AG04450 (cell line): ENCODE data around the gene MSI2. TPM values are rescaled to one million over a fixed set of nuclear protein-coding genes. Genes with fewer than 3 reads are reported as not detected.

Source experiments
- CTCF ChIA-PET: fragments of 300-600, 350-600 bp; formaldehyde crosslinking; extraction: SDS; loops from one replicate; lab custom pipeline; 2022; ENCODE audit warnings: antibody characterized with exemption, inconsistent platforms; lab: Charles Lee
- POLR2A ChIA-PET: fragments of 350-600 bp; formaldehyde crosslinking; extraction: SDS; loops from one replicate; lab custom pipeline; 2021; ENCODE audit warnings: antibody characterized with exemption, inconsistent platforms; lab: Yijun Ruan, JAX
- DNase-seq: peaks from one replicate; pipeline ENCODE4 v3.0.0-alpha.2; 2011; ENCODE audit warnings: low read depth, low spot score
- H3K27ac ChIP-seq: one replicate; pipeline ENCODE4 v1.5.1; 2012; ENCODE audit warnings: low read depth, low read length, control low read depth
- H3K27me3 ChIP-seq: one replicate; pipeline ENCODE4 v1.6.0; 2012; ENCODE audit warnings: low read length; ENCODE audit not compliant: control insufficient read depth, insufficient read depth
- H3K4me3 ChIP-seq: 2 replicates; pipeline ENCODE4 v1.5.1; 2011; ENCODE audit warnings: mild to moderate bottlenecking, low read depth, low read length, control low read depth
- H3K9me3 ChIP-seq: 2 replicates; pipeline ENCODE4 v1.5.1; 2012; ENCODE audit warnings: low read length; ENCODE audit not compliant: control insufficient read depth, insufficient read depth
- CTCF ChIP-seq: IDR thresholded peaks from 2 replicates; pipeline ENCODE4 v1.5.1; 2011; ENCODE audit warnings: low read depth, low read length, control low read depth, inconsistent platforms
- polyA plus RNA-seq: library from polyadenylated mRNA; depleted of rRNA; stranded (reverse); fragments of >200 nt; gene quantifications from 2 replicates; pipeline ENCODE4 v1.2.3, GENCODE V29; 2011

MSI2 gene
- polyA plus RNA-seq, 1 experiment = 26.2 TPM

DNA sequence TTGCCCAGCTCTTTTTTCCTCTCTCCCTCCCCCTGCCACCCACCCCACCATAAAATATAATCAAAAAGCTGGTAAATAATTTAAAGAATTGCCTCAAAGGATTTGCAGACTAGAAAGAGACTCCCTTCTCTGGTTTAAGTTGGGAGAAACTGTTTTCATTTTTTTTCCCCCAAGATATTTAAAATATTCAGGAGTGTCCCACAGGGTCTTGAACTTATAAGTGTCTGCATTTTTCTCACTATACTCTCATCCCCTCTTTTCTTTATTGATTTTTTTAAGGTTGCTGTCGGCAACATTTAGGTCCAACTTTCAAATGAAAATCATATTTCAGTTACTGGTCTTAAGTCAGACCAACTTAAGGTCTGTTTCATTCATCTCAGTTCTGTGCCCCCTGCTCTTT, 210.2 kb downstream of the MSI2 start:
- no peak for DNase-seq
- ChIA-PET POLR2A (interaction anchor here (0.6 kb wide), 1 partner anchor 97 kb away, joined by 3 read pairs; no protein-coding TSS in a partner anchor), CTCF (interaction anchor here (1.1 to 2.6 kb wide), 2 partner anchors 132 to 223 kb away, joined by 4 to 8 read pairs; no protein-coding TSS in a partner anchor)
- no peaks in the 10 kb centered on the region for H3K27me3 ChIP-seq
- H3K27ac ChIP-seq = no peak overlapping the region
- H3K4me3 ChIP-seq = no peak overlapping the region
- no peaks in the 10 kb centered on the region for H3K9me3 ChIP-seq
- TF ChIP-seq CTCF = no peak

GRCh38 chr17:57467226-57467625, 210.9 kb downstream of the MSI2 start:
- no peak for DNase-seq
- no peak overlapping the region for H3K4me3 ChIP-seq
- H3K27me3 ChIP-seq = no peaks in the 10 kb centered on the region
- POLR2A ChIA-PET = no interaction called here
- no peak for TF ChIP-seq CTCF
- CTCF ChIA-PET = interaction anchor here (2.6 kb wide), 1 partner anchor 224 kb away, joined by 8 read pairs; no protein-coding TSS in a partner anchor
- H3K27ac ChIP-seq = no peak overlapping the region
- no peaks in the 10 kb centered on the region for H3K9me3 ChIP-seq

- Histone ChIP-seq H3K27me3 (no peaks in the 10 kb centered on the region), H3K27ac (no peak overlapping the region), H3K4me3 (no peak overlapping the region), H3K9me3 (no peaks in the 10 kb centered on the region)
- DNase-seq = no peak
- POLR2A ChIA-PET = no interaction called here
- TF ChIP-seq CTCF = no peak
- CTCF ChIA-PET = no interaction called here
These were observed 211.5 kb downstream of the MSI2 start for GRCh38 chr17:57467801-57468200.

GRCh38 chr17:57468932-57469775, 212.8 kb downstream of the MSI2 start:
- TF ChIP-seq CTCF = no peak
- no peaks in the 10 kb centered on the region for H3K27me3 ChIP-seq
- ChIA-PET POLR2A (no interaction called here), CTCF (interaction anchor here (0.7 to 1.4 kb wide), 5 partner anchors 128 to 368 kb away, joined by 3 to 7 read pairs (median 3); no protein-coding TSS in a partner anchor)
- DNase-seq = no peak
- no peaks in the 10 kb centered on the region for H3K9me3 ChIP-seq
- no peak overlapping the region for H3K4me3 ChIP-seq
- no peak overlapping the region for H3K27ac ChIP-seq

DNA sequence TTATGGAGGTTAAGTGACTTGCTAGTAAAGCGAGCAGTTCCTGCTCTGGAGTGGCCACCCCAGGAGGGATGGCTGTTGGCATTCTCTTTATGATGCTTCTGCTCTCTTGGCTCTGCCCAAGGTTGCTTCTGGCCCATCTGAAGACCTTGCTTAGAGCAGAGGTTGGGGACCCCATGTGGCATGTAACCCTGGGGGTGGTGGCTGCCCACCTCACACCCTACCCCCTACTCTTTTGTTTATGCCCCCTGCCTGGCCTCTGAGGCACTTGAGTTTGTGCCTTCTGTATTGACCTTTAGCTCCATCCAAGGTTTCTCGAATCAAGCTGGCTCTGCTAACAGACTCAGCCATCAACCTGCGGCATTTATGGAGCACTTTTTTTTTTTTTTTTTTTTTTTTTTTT, 214.6 kb downstream of the MSI2 start:
- ChIA-PET CTCF (interaction anchor here (0.6 to 7.8 kb wide), 2 partner anchors 228 to 1757 kb away, joined by 4 to 37 read pairs; no protein-coding TSS in a partner anchor), POLR2A (no interaction called here)
- no peak for TF ChIP-seq CTCF
- Histone ChIP-seq H3K9me3 (no peaks in the 10 kb centered on the region), H3K27ac (no peak overlapping the region), H3K4me3 (no peak overlapping the region), H3K27me3 (no peaks in the 10 kb centered on the region)
- DNase-seq = no peak
